HL-60/S4 treated with retinoic acid at 250 ng/mL for 4 days and 3 days (cell line): ENCODE data around the gene ARL4A.

ENCODE experiments used
- in situ Hi-C: fragments of 300-500 bp; cut with MboI; formaldehyde crosslinking; loops from 2 replicates; pipeline ENCODE4 v1.7.0; 2022; ENCODE audit warnings: low sequenced_read_pairs

Gene ARL4A

GRCh38 chr7:12722136-12722535 lies 34.7 kb downstream of the ARL4A start:
- in situ Hi-C loops = no loop called here

- in situ Hi-C loops = no loop called here
Measured at GRCh38 chr7:12722636-12723605, 35.5 kb downstream of the ARL4A start.

GRCh38 chr7:12725575-12726316 lies 38.3 kb downstream of the ARL4A start:
- in situ Hi-C loops = no loop called here

GRCh38 chr7:12726908-12727307 lies 39.5 kb downstream of the ARL4A start:
- in situ Hi-C loops = no loop called here

GRCh38 chr7:12727455-12728191 lies 40.2 kb downstream of the ARL4A start:
- in situ Hi-C loops = no loop called here

- in situ Hi-C loops = no loop called here
Measured at GRCh38 chr7:12728192-12728538, 40.7 kb downstream of the ARL4A start.

GRCh38 chr7:12729112-12729511 lies 41.7 kb downstream of the ARL4A start:
- in situ Hi-C loops = no loop called here

GRCh38 chr7:12730523-12730922 lies 43.1 kb downstream of the ARL4A start:
- in situ Hi-C loops = no loop called here

GRCh38 chr7:12731214-12731656 lies 43.8 kb downstream of the ARL4A start:
- in situ Hi-C loops = no loop called here

- in situ Hi-C loops = no loop called here
Measured at GRCh38 chr7:12731775-12732174, 44.3 kb downstream of the ARL4A start.

GRCh38 chr7:12732428-12732827 lies 45.0 kb downstream of the ARL4A start:
- in situ Hi-C loops = no loop called here

- in situ Hi-C loops = no loop called here
Measured at GRCh38 chr7:12735923-12736322, 48.5 kb downstream of the ARL4A start.

- in situ Hi-C loops = no loop called here
Measured at GRCh38 chr7:12737373-12737772, 49.9 kb downstream of the ARL4A start.

GRCh38 chr7:12737836-12738235 lies 50.4 kb downstream of the ARL4A start:
- in situ Hi-C loops = no loop called here

- in situ Hi-C loops = no loop called here
Measured at GRCh38 chr7:12738665-12739064, 51.2 kb downstream of the ARL4A start.
